ENCODE data around the gene RMND5B. TPM values are rescaled to one million over a fixed set of nuclear protein-coding genes. Genes with fewer than 3 reads are reported as not detected.
"Not testable (repeated sequence)": the region's sequence is repeated elsewhere in the genome, so short reads cannot be mapped to it uniquely, and the experiment has no call there.

Gene RMND5B
- total and polyA plus RNA-seq, 2 experiments from 2014 or later = 57.2 to 58.8 TPM

DNA sequence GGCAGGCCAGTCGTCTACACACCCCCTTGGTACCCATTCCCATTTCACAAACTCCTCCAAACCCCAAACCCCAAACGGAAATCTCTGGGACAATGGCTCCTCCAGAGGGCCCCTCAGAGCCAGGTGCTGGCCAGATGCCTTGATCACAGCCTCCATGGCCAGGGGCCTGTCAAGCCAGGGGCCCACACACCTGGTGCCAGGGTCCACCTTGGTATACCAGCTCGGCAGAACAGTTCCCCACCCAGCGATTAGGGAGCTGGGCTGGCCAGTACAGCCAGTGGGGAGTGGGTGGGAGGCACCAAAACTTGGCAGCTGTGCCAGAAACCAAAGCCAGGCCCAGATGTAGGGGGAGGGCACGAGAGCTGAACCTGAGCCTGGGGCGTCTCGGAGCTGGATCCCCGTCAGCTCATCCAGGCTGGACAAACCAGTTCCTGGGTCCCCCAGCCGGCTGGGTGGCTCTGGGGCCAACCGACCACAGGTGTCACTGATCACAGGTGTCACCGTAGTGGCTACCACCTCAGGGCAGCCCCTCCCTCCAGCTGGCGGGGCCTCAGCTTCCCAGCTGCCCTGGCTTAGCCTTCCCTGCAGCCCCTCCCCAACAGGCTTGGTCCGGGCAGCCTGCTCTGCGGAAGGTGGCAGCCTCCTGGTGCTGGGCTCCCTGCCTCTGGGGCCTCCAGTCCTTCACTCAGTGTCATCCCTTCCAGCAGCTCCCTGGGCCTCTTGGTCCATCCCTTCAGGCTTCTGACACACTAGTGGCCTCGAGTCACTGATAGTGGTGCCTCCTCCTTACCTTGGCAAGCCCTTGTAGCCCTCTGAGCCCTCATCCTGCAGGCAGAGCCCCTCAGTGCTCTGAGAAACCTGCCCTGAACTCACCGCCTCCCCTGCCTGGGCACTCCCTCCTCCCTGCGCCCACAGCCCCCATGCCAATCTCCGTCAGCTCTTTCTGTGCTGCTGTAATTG is 6.6 kb upstream of the RMND5B start:
- H3K27me3 ChIP-seq = no peaks in the 10 kb centered on the region

DNA sequence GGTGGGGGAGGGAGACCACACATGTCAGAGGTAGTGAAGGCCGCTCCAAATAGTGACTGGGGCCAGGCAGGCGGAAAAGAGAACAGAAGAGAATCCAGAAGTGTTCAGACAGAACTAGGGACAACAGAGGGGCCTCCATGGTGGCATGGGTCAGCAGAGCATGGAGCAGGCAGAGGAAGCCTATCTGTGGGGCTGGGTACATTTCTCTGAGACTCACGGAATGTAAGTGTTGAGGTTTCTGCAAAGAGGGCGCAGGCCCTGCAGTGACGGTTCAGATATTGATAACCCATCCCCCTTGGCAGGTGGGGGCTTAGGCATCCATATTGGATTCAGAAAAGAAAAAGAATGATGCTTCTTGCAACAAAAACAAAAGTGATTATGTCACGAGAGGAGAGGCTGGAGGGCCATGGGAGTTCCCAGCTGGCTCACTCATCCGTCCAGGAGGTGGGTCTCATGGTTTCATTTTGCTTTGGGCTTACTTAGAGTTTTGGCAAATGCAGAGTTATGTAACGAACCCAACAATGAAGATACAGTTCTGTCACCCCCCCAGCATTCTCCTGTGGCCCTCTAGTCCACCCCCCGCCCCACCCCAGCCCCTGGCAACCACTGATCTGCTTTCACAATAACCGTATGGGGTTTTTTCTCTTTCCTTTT is 5.4 kb upstream of the RMND5B start:
- Histone ChIP-seq H3K36me3 (peaks cover 6% of the 10 kb centered on the region), H3K4me3 (no peak overlapping the region), H3K27ac (no peak overlapping the region), H3K4me1 (ENCODE audit: low read depth) (no peaks in the 10 kb centered on the region), H3K9me3 (ENCODE audit: low read depth) (no peaks in the 10 kb centered on the region), H3K27me3 (no peaks in the 10 kb centered on the region)
- DNase-seq (ENCODE audit: low read depth in 1 of 2, low spot score in 1 of 2) = no peak
- TF ChIP-seq, protein P1, sequence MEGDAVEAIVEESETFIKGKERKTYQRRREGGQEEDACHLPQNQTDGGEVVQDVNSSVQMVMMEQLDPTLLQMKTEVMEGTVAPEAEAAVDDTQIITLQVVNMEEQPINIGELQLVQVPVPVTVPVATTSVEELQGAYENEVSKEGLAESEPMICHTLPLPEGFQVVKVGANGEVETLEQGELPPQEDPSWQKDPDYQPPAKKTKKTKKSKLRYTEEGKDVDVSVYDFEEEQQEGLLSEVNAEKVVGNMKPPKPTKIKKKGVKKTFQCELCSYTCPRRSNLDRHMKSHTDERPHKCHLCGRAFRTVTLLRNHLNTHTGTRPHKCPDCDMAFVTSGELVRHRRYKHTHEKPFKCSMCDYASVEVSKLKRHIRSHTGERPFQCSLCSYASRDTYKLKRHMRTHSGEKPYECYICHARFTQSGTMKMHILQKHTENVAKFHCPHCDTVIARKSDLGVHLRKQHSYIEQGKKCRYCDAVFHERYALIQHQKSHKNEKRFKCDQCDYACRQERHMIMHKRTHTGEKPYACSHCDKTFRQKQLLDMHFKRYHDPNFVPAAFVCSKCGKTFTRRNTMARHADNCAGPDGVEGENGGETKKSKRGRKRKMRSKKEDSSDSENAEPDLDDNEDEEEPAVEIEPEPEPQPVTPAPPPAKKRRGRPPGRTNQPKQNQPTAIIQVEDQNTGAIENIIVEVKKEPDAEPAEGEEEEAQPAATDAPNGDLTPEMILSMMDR (IDR thresholded peaks at IDR 0.05; ENCODE audit: low read depth, low read length) = no peak

More for the DNA sequence above, 6.6 kb upstream of the RMND5B start:
- no peak overlapping the region for H3K4me3 ChIP-seq
- peaks cover 6% of the 10 kb centered on the region for H3K36me3 ChIP-seq
- H3K4me1 ChIP-seq (ENCODE audit: low read depth) = no peaks in the 10 kb centered on the region
- DNase-seq (ENCODE audit: low read depth in 1 of 2, low spot score in 1 of 2) = no peak
- no peak overlapping the region for H3K27ac ChIP-seq
- TF ChIP-seq, protein P1 (IDR thresholded peaks at IDR 0.05; ENCODE audit: low read depth, low read length) = no peak
- no peaks in the 10 kb centered on the region for H3K9me3 ChIP-seq (ENCODE audit: low read depth)

DNA sequence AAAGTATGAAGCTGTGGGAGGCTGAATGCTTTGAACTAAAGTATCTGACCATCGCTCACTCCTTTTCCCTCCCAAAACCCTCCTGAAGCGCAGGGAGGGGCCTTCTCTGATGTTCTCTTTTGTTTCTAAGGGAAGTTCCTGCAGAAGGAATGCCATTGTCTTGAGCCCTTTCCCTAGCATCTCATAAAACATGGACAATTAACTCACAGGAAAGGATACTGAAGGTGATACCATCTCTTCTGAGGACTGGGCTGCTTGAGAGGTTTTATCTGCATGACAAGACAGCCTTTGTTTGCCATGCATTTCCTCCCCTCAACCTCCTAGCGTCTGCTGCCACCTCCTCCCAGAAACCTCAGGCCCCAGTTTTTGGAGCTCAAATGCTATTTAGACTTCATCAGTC is 4.3 kb upstream of the RMND5B start:
- Histone ChIP-seq H3K4me1 (ENCODE audit: low read depth) (no peaks in the 10 kb centered on the region), H3K4me3 (no peak overlapping the region), H3K9me3 (ENCODE audit: low read depth) (no peaks in the 10 kb centered on the region), H3K27me3 (no peaks in the 10 kb centered on the region), H3K36me3 (peaks cover 6% of the 10 kb centered on the region), H3K27ac (no peak overlapping the region)
- TF ChIP-seq, protein P1 (IDR thresholded peaks at IDR 0.05; ENCODE audit: low read depth, low read length) = no peak
- no peak for DNase-seq (ENCODE audit: low read depth in 1 of 2, low spot score in 1 of 2)

DNA sequence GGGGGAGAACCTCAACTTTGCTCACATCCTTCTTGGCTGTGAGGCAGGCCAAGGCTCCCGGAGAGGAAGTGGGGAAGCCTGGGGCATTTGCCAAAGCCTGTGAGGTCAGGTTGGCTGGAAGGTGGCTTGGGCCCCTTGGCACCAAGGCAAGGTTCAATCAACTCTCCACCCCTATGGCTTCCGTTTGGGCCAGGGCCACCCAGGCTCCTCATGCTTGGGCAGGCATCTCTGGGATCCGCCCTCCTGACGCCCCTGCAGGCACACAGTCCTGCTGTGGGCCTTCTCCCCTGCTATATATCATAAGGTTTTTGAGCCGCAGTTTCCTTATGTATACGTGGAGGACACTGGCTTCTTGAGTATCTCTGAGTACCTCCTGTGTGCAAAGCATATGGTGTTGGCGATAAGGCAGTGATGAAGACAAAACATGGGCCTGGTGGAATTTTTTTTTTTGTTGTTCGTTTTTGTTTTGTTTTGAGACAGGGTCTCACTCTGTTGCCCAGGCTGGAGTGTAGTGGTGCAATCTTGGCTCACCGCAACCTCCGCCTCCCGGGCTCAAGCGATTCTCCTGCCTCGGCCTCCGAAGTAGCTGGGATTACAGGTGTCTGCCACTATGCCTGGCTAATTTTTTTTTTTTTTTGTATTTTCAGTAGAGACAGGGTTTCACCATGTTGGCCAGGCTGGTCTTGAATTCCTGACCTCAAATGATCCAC is 3.4 kb upstream of the RMND5B start:
- not testable (repeated sequence) for H3K4me3 ChIP-seq; H3K27me3 ChIP-seq; H3K4me1 ChIP-seq (ENCODE audit: low read depth); H3K36me3 ChIP-seq; DNase-seq (ENCODE audit: low read depth in 1 of 2, low spot score in 1 of 2); H3K9me3 ChIP-seq (ENCODE audit: low read depth); H3K27ac ChIP-seq

DNA sequence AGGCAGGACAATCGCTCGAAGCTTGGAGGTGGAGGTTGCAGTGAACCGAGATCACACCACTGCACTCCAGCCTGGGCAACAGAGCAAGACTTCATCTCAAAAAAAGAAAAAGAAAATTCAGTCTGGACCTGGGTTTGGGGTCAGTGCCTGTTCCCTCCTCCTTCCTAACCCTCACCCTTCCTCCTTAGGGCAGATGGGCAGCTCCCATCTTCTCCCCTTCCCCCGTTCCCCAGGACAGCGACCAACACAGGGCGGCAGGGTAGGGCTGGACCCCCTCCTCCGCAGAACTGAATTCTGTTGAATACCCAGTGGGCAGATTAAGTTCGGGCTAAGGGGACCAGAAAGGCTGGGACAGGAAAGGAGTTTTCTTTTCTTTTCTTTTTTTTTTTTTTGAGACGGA is 1.5 kb upstream of the RMND5B start:
- H3K27me3 ChIP-seq = no peaks in the 10 kb centered on the region
- TF ChIP-seq, protein P1 (IDR thresholded peaks at IDR 0.05; ENCODE audit: low read depth, low read length) = no peak
- H3K27ac ChIP-seq = no peak overlapping the region
- H3K36me3 ChIP-seq = no peaks in the 10 kb centered on the region
- no peak overlapping the region for H3K4me3 ChIP-seq
- H3K9me3 ChIP-seq (ENCODE audit: low read depth) = no peaks in the 10 kb centered on the region
- no peak for DNase-seq (ENCODE audit: low read depth in 1 of 2, low spot score in 1 of 2)
- no peaks in the 10 kb centered on the region for H3K4me1 ChIP-seq (ENCODE audit: low read depth)

DNA sequence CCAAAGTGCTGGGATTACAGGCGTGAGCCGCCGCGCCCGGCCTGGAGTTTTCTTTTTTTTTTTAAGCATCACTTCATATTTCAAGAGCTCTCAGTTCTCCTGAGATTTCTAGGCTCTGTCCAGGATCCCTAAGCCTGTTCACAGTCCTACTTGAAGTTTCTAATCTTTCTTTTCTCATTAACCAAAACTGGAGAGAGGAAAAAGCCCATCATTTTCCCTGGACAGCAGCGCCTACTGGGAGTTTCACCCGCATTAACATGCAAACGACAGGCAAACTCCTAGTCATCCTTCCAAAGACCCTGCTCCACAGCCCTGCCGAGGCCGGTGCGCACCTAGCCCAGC is 609 bp upstream of the RMND5B start:
- peak overlapping the region; percentile 86 for H3K27ac ChIP-seq
- not testable (repeated sequence) for H3K27me3 ChIP-seq; H3K36me3 ChIP-seq; H3K9me3 ChIP-seq (ENCODE audit: low read depth); H3K4me1 ChIP-seq (ENCODE audit: low read depth)
- peak overlapping the region; percentile 100 for H3K4me3 ChIP-seq
- peak in 1 of 2 donors; percentile 29 for DNase-seq (ENCODE audit: low read depth in 1 of 2, low spot score in 1 of 2)
